Esophagus muscularis mucosa (tissue), 4 donors: Measurements from ENCODE around the gene CYP24A1. TPM values are rescaled to one million over a fixed set of nuclear protein-coding genes. Genes with fewer than 3 reads are reported as not detected.

Experiments
- DNase-seq: peaks from one replicate; pipeline ENCODE4 v3.0.0-alpha.2; 2017; ENCODE audit errors: extremely low spot score
- H3K27ac ChIP-seq, 4 donors: fragments of 200-600 bp; sonication (generic); replicated peaks in 1 of 4; 1 replicate in 3 of 4; 2 replicates in 1 of 4; pipeline ENCODE4 v1.5.1; 2016 to 2019; ENCODE audit warnings: mild to moderate bottlenecking in 1 of 4
- H3K27me3 ChIP-seq, 4 donors: fragments of 200-600 bp; sonication (generic); one replicate each; pipeline versions ENCODE4 v1.5.1 to v1.6.0; 2016 to 2019
- H3K36me3 ChIP-seq, 4 donors: fragments of 200-600 bp; sonication (generic); one replicate each; pipeline ENCODE4 v1.5.1; 2016 to 2019
- H3K4me1 ChIP-seq, 4 donors: fragments of 200-600 bp; sonication (generic); one replicate each; pipeline ENCODE4 v1.5.1; 2016 to 2019
- H3K4me3 ChIP-seq, 4 donors: fragments of 200-600 bp; sonication (generic); 1 replicate in 2 of 4; 2 replicates in 2 of 4; pipeline ENCODE4 v1.5.1; 2016 to 2019; ENCODE audit warnings: mild to moderate bottlenecking in 4 of 4, moderate library complexity in 1 of 4
- H3K9me3 ChIP-seq, 4 donors: fragments of 200-600 bp; sonication (generic); 1 replicate in 3 of 4; 2 replicates in 1 of 4; pipeline ENCODE4 v1.5.1; 2016 to 2019
- EP300 ChIP-seq: sonication (generic); formaldehyde crosslinking; IDR thresholded peaks from one replicate; pipeline ENCODE4 v1.6.1; 2017; ENCODE audit warnings: antibody characterized with exemption
- POLR2A ChIP-seq: fragments of 450-650 bp; IDR thresholded peaks from one replicate; pipeline ENCODE4 v1.6.1; 2017; ENCODE audit warnings: antibody characterized with exemption, moderate library complexity, mild to moderate bottlenecking, low read depth
- POLR2AphosphoS5 ChIP-seq, 2 donors: sonication (generic); formaldehyde crosslinking; IDR thresholded peaks; one replicate each; pipeline ENCODE4 v1.6.1; 2017; ENCODE audit warnings: antibody characterized with exemption in 2 of 2
- WGBS: methylation state at CpG from one replicate; pipeline ENCODE4 v1.1.5; 2018; 5-methylcytosine and 5-hydroxymethylcytosine counted together
- intact Hi-C: fragments of 100-400 bp; cut with DNase I; formaldehyde crosslinking; loops from one replicate; pipeline ENCODE4 v1.15.1; 2023
- total RNA-seq, 4 donors: library from RNA; depleted of rRNA; stranded (reverse); fragments of >200 nt; gene quantifications; one replicate each; pipeline versions ENCODE4 v1.1.0 to v1.2.1, GENCODE V29; 2016
- TF ChIP-seq, protein P1 (sequence below), 3 experiments: fragments of 200-600 bp in 2 of 3; fragments of 450-650 bp in 1 of 3; sonication (generic) in 2 of 3; IDR thresholded peaks; one replicate each; pipeline ENCODE4 v1.5.1; 2017 to 2019; ENCODE audit warnings: antibody characterized with exemption in 3 of 3, mild to moderate bottlenecking in 2 of 3, moderate library complexity in 1 of 3

Gene CYP24A1
- total RNA-seq, 4 donors from 2014 or later = not detected

DNA sequence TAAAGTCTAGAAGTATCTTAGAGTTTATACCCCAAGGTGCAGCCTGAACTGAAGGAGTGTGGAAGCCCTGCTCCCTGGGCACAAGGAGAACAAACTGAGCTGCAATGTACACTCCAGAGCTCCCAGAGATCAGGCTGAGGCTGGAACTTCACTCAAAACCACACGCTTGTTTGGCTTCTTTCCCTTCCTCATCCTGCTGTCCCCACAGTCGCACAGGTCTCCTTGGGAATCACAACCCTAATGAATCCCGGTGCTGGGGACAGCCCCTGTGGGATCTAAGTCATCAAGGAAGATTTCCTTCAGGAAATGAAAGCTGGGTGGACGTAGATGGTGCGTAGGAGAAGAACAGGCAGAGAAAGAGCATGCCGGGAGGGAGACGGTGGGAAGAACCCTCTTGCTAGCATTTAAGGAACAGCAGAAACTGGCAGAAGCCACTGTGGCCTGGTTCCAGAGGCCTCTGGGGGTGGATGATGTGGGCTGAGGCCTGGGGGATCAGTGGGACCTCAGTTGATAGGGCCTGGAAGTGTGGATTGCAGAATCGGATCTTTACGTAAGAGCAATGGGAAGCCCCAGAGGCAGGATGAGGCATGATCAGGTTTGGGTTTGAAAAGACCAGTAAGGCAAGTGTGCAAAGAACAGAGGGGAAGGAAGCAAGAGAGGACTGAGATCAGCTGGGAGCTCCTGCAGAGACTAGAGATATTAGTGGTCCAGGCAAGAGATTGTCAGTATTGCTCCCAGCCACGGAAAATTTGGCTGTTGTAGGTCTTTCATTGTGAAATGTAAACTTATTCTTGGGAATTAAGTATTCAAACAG, 21.4 kb downstream of the CYP24A1 start:
- WGBS = 67% methylated on average over 10 of the region's 10 CpGs

DNA sequence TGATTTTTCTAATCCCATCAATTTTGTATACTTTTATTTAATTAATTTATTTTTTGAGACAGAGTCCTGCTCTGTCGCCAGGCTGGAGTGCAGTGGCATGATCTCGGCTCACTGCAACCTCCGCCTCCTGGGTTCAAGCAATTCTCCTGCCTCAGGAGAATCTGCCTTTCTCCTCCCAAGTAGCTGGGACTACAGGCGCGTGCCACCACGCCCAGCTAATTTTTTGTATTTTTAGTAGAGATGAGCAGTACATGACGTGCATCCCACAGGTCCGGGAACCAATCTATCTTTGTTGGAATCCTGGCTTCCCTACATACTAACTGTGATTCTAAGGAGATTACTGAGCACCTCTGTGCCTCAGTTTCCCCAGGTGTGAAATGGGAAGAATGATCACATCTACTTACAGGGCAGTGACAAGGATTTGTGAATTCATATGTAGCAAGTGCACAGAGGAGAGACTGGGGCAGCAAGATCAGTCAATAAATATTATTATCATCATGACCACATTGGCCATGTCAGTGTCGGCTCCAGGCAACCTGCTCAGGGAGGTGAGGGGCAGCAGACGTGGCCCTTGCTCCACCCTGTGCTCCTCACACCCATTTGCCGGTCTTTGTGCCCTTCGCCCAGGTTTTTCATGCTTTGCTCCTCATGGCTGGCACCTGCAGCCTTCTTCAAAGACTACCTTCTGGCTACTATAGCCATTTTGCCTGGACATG, 22.1 kb downstream of the CYP24A1 start:
- Histone ChIP-seq H3K36me3 (no peaks in the 10 kb centered on the region), H3K27me3 (peaks cover 0 to 9% (median 0%) of the 10 kb centered on the region in 4 donors), H3K27ac (no peak overlapping the region), H3K4me3 (no peak overlapping the region), H3K4me1 (no peaks in the 10 kb centered on the region), H3K9me3 (no peaks in the 10 kb centered on the region)
- intact Hi-C loops = no loop called here
- TF ChIP-seq, protein P1, sequence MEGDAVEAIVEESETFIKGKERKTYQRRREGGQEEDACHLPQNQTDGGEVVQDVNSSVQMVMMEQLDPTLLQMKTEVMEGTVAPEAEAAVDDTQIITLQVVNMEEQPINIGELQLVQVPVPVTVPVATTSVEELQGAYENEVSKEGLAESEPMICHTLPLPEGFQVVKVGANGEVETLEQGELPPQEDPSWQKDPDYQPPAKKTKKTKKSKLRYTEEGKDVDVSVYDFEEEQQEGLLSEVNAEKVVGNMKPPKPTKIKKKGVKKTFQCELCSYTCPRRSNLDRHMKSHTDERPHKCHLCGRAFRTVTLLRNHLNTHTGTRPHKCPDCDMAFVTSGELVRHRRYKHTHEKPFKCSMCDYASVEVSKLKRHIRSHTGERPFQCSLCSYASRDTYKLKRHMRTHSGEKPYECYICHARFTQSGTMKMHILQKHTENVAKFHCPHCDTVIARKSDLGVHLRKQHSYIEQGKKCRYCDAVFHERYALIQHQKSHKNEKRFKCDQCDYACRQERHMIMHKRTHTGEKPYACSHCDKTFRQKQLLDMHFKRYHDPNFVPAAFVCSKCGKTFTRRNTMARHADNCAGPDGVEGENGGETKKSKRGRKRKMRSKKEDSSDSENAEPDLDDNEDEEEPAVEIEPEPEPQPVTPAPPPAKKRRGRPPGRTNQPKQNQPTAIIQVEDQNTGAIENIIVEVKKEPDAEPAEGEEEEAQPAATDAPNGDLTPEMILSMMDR (IDR thresholded peaks at IDR 0.05) = no peak
- TF ChIP-seq EP300 (no peak), POLR2AphosphoS5 (IDR thresholded peaks at IDR 0.05) (no peak), POLR2A (no peak)
- DNase-seq = no peak
- 93% methylated on average over 12 of the region's 12 CpGs for WGBS

More for the DNA sequence above, 21.4 kb downstream of the CYP24A1 start:
- Histone ChIP-seq H3K4me1 (no peaks in the 10 kb centered on the region), H3K36me3 (no peaks in the 10 kb centered on the region), H3K27ac (no peak overlapping the region), H3K27me3 (peaks cover 0 to 12% (median 0%) of the 10 kb centered on the region in 4 donors), H3K4me3 (no peak overlapping the region), H3K9me3 (no peaks in the 10 kb centered on the region)
- intact Hi-C loops = no loop called here
- no peak for DNase-seq
- TF ChIP-seq EP300 = no peak
- TF ChIP-seq POLR2AphosphoS5 (IDR thresholded peaks at IDR 0.05) = no peak
- no peak for TF ChIP-seq POLR2A
- TF ChIP-seq, protein P1 (IDR thresholded peaks at IDR 0.05) = no peak

DNA sequence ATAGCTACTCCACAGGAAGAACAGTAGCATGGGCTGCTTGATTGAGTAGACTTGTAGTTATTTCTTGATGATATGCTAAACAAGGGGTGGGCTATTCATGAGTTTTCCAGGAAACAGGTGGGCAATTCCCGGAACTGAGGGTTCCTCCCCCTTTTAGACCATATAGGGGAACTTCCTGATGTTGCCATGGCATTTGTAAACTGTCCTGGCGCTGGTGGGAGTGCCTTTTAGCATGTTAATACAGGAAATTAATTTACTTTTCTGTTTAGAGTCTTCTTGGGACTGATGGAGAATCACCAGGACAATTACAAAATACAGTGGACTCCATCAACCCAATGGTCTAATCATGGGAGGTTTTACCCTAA, 22.7 kb downstream of the CYP24A1 start:
- Histone ChIP-seq H3K36me3 (no peaks in the 10 kb centered on the region), H3K4me1 (no peaks in the 10 kb centered on the region), H3K9me3 (no peaks in the 10 kb centered on the region), H3K4me3 (no peak overlapping the region), H3K27me3 (peaks cover 0 to 9% (median 0%) of the 10 kb centered on the region in 4 donors), H3K27ac (no peak overlapping the region)
- TF ChIP-seq EP300 (no peak), POLR2AphosphoS5 (IDR thresholded peaks at IDR 0.05) (no peak), POLR2A (no peak)
- TF ChIP-seq, protein P1 (IDR thresholded peaks at IDR 0.05) = no peak
- no peak for DNase-seq
- WGBS = 48% methylated on average over 2 of the region's 2 CpGs
- intact Hi-C loops = no loop called here

DNA sequence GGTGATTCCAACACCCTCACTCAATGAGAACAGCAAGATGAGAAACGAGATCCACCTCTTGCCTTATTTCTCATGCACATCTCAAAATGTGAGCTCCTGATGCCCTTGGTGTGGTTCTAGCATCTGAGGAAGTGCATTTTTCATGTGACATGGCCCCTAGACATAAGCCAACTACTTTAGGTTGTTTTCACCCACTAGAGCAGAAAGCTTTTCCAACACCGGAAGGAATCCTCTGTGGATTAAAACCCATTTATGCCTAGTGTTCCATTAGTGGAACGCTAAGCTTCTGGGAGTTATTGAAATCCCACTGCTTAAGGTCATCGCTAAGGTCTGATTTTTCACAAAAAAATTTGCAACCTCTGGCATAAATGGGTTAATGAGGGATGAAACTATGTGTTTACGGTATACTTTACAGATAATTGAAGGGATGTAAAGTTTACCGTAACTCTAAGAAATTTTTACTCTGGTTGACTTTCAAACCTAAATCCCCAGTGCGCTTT, 24.0 kb downstream of the CYP24A1 start:
- Histone ChIP-seq H3K4me1 (no peaks in the 10 kb centered on the region), H3K4me3 (no peak overlapping the region), H3K27ac (no peak overlapping the region), H3K9me3 (no peaks in the 10 kb centered on the region), H3K36me3 (no peaks in the 10 kb centered on the region), H3K27me3 (peaks cover 0 to 9% (median 0%) of the 10 kb centered on the region in 4 donors)
- intact Hi-C loops = no loop called here
- TF ChIP-seq EP300 (no peak), POLR2AphosphoS5 (IDR thresholded peaks at IDR 0.05) (no peak), POLR2A (no peak)
- TF ChIP-seq, protein P1 (IDR thresholded peaks at IDR 0.05) = no peak
- DNase-seq = no peak
- WGBS = 89% methylated on average over 7 of the region's 7 CpGs
